Measurements from ENCODE around the gene GMDS. TPM values are rescaled to one million over a fixed set of nuclear protein-coding genes. Genes with fewer than 3 reads are reported as not detected.

GMDS gene
- total and polyA plus RNA-seq, 2 of the 8 experiments (the other 6 are each of a cell fraction or from before 2014, with no cell fraction given), result 16.8 to 50.0 TPM

DNA sequence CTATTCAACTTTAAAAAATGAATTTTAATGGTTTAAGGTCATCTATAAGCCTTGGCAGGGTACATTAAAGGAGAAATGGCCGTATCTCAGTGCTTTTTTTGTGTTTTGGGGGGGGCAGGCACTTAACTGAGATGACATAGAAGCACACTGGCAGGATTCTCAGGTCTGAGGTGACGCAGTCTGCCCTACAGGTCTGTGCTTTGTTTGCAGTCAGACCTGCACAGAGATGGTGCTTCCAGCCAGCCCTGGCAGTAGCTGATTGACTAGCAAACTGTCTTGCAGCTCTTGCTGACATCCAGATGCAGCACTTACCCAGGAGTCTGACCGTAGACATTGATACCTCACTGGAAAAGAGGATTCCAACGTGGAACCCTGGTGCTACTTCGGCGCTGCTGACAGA is 386.5 kb downstream of the GMDS start:
- H3K23ac ChIP-seq (ENCODE audit: insufficient read length), result no peak overlapping the region
- H4K8ac ChIP-seq (ENCODE audit: extremely low read depth, insufficient read depth, low read length), result no peak overlapping the region
- peaks cover 0 to 12% (median 4%) of the 10 kb centered on the region in 4 experiments; a peak in 4 of 7 replicates for H3K4me1 ChIP-seq (replicated peaks in 1 of 4; ENCODE audit: control insufficient read depth in 3 of 4, insufficient read depth in 4 of 4, low read length in 3 of 4)
- no peak overlapping the region for H3K4ac ChIP-seq (replicated peaks; ENCODE audit: insufficient read length, low read depth, low read length)
- H3K4me2 ChIP-seq (ENCODE audit: insufficient read depth in 1 of 2, low read depth in 2 of 2, low read length in 2 of 2), result no peak overlapping the region
- H3K36me3 ChIP-seq (ENCODE audit: control insufficient read depth in 2 of 4, insufficient read depth in 4 of 4, low read length in 3 of 4), result no peaks in the 10 kb centered on the region
- H3K79me2 ChIP-seq (ENCODE audit: control insufficient read depth in 1 of 2, insufficient read depth in 2 of 2, low read length in 2 of 2), result no peaks in the 10 kb centered on the region
- WGBS, 2 experiments (ENCODE audit: extremely low coverage in 1 of 2, insufficient coverage in 1 of 2, insufficient read length in 1 of 2, insufficient replicate concordance in 2 of 2, low coverage in 1 of 2, low lambda C conversion rate in 2 of 2, missing lambda C conversion rate in 1 of 2), result 82% methylated on average over 6 of the region's 6 CpGs; no CpG with 5 or more reads in 1 of the 2 experiments
- H2AFZ ChIP-seq (ENCODE audit: low read length), result no peak overlapping the region
- H3K9ac ChIP-seq (replicated peaks in 1 of 4; ENCODE audit: extremely low read depth in 1 of 4, low read depth in 3 of 4, low read length in 3 of 4), result no peak overlapping the region
- no peak overlapping the region for H2BK15ac ChIP-seq (ENCODE audit: low read length)
- no peak overlapping the region for H2BK5ac ChIP-seq (ENCODE audit: low read depth, low read length)
- H3K23me2 ChIP-seq (ENCODE audit: low read depth, low read length), result no peaks in the 10 kb centered on the region
- H3K56ac ChIP-seq (replicated peaks; ENCODE audit: insufficient read length, low read depth, low read length), result no peak overlapping the region
- H4K5ac ChIP-seq (ENCODE audit: insufficient read length, low read depth, low read length), result no peak overlapping the region
- no peak overlapping the region for H2BK20ac ChIP-seq (ENCODE audit: low read length)
- H3K4me3 ChIP-seq (ENCODE audit: extremely low read depth in 1 of 4, insufficient read depth in 2 of 4, low read depth in 3 of 4, low read length in 4 of 4), result no peak overlapping the region
- H3K9me3 ChIP-seq (ENCODE audit: insufficient read depth in 2 of 2, low read depth in 1 of 2, low read length in 1 of 2), result no peaks in the 10 kb centered on the region
- FAIRE-seq, result no peak
- no peak for DNase-seq (ENCODE audit: low read depth in 1 of 2, low spot score in 2 of 2)
- POLR2A ChIA-PET (ENCODE audit: partially characterized antibody), result no interaction called here
- no peaks in the 10 kb centered on the region for H3K27me3 ChIP-seq (replicated peaks in 1 of 4; ENCODE audit: control insufficient read depth in 3 of 4, extremely low read depth in 1 of 4, insufficient read depth in 3 of 4, low read length in 3 of 4)
- no peaks in the 10 kb centered on the region for H3K79me1 ChIP-seq (ENCODE audit: low read depth, low read length)
- H3K18ac ChIP-seq (ENCODE audit: extremely low read depth, low read length), result no peak overlapping the region
- no peak overlapping the region for H3K27ac ChIP-seq (ENCODE audit: low read depth, low read length)
- no peak overlapping the region for H2BK120ac ChIP-seq (replicated peaks; ENCODE audit: low read depth, low read length)
- no peak overlapping the region for H2AK5ac ChIP-seq (ENCODE audit: low read depth, low read length)
- no peak overlapping the region for H2BK12ac ChIP-seq (ENCODE audit: low read depth, low read length)
- no peak overlapping the region for H3K14ac ChIP-seq (ENCODE audit: insufficient read length)
- CTCF ChIA-PET (ENCODE audit: partially characterized antibody), result interaction anchor here (1.2 kb wide), 1 partner anchor 47 kb away, joined by 3 read pairs; no protein-coding TSS in a partner anchor
- H4K91ac ChIP-seq (replicated peaks; ENCODE audit: insufficient read length, low read length), result no peak overlapping the region
- H4K20me1 ChIP-seq (replicated peaks in 1 of 2; ENCODE audit: control insufficient read depth in 1 of 2, insufficient read depth in 2 of 2, low read length in 2 of 2), result no peaks in the 10 kb centered on the region
- no peak for TF ChIP-seq TCF12 (IDR thresholded peaks at IDR 0.05; ENCODE audit: low read depth, low read length)
- TF ChIP-seq HDAC2 (IDR thresholded peaks at IDR 0.05; ENCODE audit: borderline replicate concordance in 1 of 2, low read depth in 2 of 2, low read length in 2 of 2), result no peak
- TF ChIP-seq MAFK (IDR thresholded peaks at IDR 0.05; ENCODE audit: low read depth, low read length), result no peak
- TF ChIP-seq CREB1 (IDR thresholded peaks at IDR 0.05), result no peak
- no peak for TF ChIP-seq ZNF274 (IDR thresholded peaks at IDR 0.05; ENCODE audit: borderline replicate concordance, extremely low read depth, low read length)
- TF ChIP-seq RFX5 (IDR thresholded peaks at IDR 0.05; ENCODE audit: borderline replicate concordance, low read depth, low read length), result no peak
- TF ChIP-seq NANOG (IDR thresholded peaks at IDR 0.05; ENCODE audit: insufficient read depth, low read depth, low read length, poor library complexity, severe bottlenecking), result no peak
- no peak for TF ChIP-seq JUND (IDR thresholded peaks at IDR 0.05; ENCODE audit: low read length)
- TF ChIP-seq YY1 (IDR thresholded peaks at IDR 0.05; ENCODE audit: low read depth, low read length), result no peak
- TF ChIP-seq RBBP5 (IDR thresholded peaks at IDR 0.05; ENCODE audit: borderline replicate concordance, low read depth, low read length), result no peak
- no peak for TF ChIP-seq TBP (IDR thresholded peaks at IDR 0.05; ENCODE audit: low read depth, low read length)
- TF ChIP-seq, protein P1, sequence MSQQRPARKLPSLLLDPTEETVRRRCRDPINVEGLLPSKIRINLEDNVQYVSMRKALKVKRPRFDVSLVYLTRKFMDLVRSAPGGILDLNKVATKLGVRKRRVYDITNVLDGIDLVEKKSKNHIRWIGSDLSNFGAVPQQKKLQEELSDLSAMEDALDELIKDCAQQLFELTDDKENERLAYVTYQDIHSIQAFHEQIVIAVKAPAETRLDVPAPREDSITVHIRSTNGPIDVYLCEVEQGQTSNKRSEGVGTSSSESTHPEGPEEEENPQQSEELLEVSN (IDR thresholded peaks at IDR 0.05), result no peak
- TF ChIP-seq EP300 (IDR thresholded peaks at IDR 0.05; ENCODE audit: borderline replicate concordance in 1 of 2, low read depth in 2 of 2, low read length in 2 of 2), result no peak
